K562 (cell line): Measurements from ENCODE around the gene POLR1B. TPM values are rescaled to one million over a fixed set of nuclear protein-coding genes. Genes with fewer than 3 reads are reported as not detected.

Source experiments
- ATF3 ChIP-seq, 2 experiments: fragments of 450-650 bp in 1 of 2; sonication (generic) in 1 of 2; formaldehyde crosslinking in 1 of 2; IDR thresholded peaks in 1 of 2; conservative IDR thresholded peaks in 1 of 2; 2 replicates each; pipeline versions ENCODE4 v1.6.1 to v1.8.1; 2016 to 2023; ENCODE audit warnings: mild to moderate bottlenecking in 2 of 2, moderate library complexity in 2 of 2, inconsistent platforms in 1 of 2, missing genetic modification reagents in 1 of 2
- BHLHE40 ChIP-seq: IDR thresholded peaks from 2 replicates; pipeline ENCODE4 v1.6.1; 2011; ENCODE audit warnings: low read length, improper control_type of control experiment
- CBX5 ChIP-seq: IDR thresholded peaks from 2 replicates; pipeline ENCODE4 v1.6.1; 2014; ENCODE audit warnings: low read depth, borderline replicate concordance
- EP400 ChIP-seq: fragments of 450-650 bp; IDR thresholded peaks from 2 replicates; pipeline ENCODE4 v1.6.1; 2017; ENCODE audit warnings: antibody characterized with exemption, mild to moderate bottlenecking, moderate library complexity
- FOXK1 ChIP-seq: sonication (generic); formaldehyde crosslinking; IDR thresholded peaks from 2 replicates; pipeline ENCODE4 v1.8.0; 2022; ENCODE audit warnings: missing genetic modification reagents, mild to moderate bottlenecking, borderline replicate concordance
- FOXO4 ChIP-seq: fragments of 450-650 bp; formaldehyde crosslinking; IDR thresholded peaks from 2 replicates; pipeline ENCODE4 v1.4.0; 2020; ENCODE audit warnings: mild to moderate bottlenecking, moderate library complexity
- GABPB1 ChIP-seq: sonication (generic); formaldehyde crosslinking; IDR thresholded peaks from 2 replicates; pipeline ENCODE4 v1.8.0; 2022; ENCODE audit warnings: mild to moderate bottlenecking, missing genetic modification reagents
- HMG20B ChIP-seq: fragments of 250-450 bp; sonication (Bioruptor Pico); IDR thresholded peaks from 2 replicates; pipeline ENCODE4 v1.5.0; 2021; ENCODE audit warnings: mild to moderate bottlenecking
- HNRNPLL ChIP-seq: fragments of 200-400 bp; formaldehyde crosslinking; IDR thresholded peaks from 2 replicates; pipeline ENCODE4 v1.6.1; 2017; ENCODE audit warnings: low read length, low read depth, mild to moderate bottlenecking; ENCODE audit not compliant: poor library complexity, severe bottlenecking
- MNT ChIP-seq, 2 experiments: fragments of 450-650 bp; conservative IDR thresholded peaks; 2 replicates each; pipeline ENCODE4 v1.6.1; 2017; ENCODE audit warnings: mild to moderate bottlenecking in 2 of 2, moderate library complexity in 2 of 2
- PML ChIP-seq: IDR thresholded peaks from 2 replicates; pipeline ENCODE4 v1.6.1; 2012; ENCODE audit warnings: low read length, inconsistent platforms
- PYGO2 ChIP-seq: fragments of 450-650 bp; IDR thresholded peaks from 2 replicates; pipeline ENCODE4 v1.6.1; 2016; ENCODE audit warnings: mild to moderate bottlenecking, missing genetic modification characterization, moderate library complexity, missing compliant biosample characterization
- SFPQ ChIP-seq: fragments of 200-400 bp; formaldehyde crosslinking; IDR thresholded peaks from 2 replicates; pipeline ENCODE4 v1.6.1; 2017; ENCODE audit warnings: mild to moderate bottlenecking, low read depth, low read length, moderate library complexity
- SP2 ChIP-seq: IDR thresholded peaks from 2 replicates; pipeline ENCODE4 v1.6.1; 2011; ENCODE audit warnings: mild to moderate bottlenecking, low read depth, low read length, moderate library complexity; ENCODE audit not compliant: poor library complexity, severe bottlenecking; ENCODE audit errors: extremely low read depth
- SRSF7 ChIP-seq: fragments of 200-400 bp; formaldehyde crosslinking; optimal IDR thresholded peaks from 2 replicates; pipeline ENCODE3; 2017; ENCODE audit warnings: mild to moderate bottlenecking, low read depth, low read length
- USF1 ChIP-seq: sonication (generic); formaldehyde crosslinking; IDR thresholded peaks from 2 replicates; pipeline ENCODE4 v1.9.0; 2022; ENCODE audit warnings: mild to moderate bottlenecking, missing genetic modification reagents
- ZNF124 ChIP-seq: sonication (generic); formaldehyde crosslinking; IDR thresholded peaks from 2 replicates; pipeline ENCODE4 v1.8.1; 2022; ENCODE audit warnings: missing genetic modification reagents
- ZNF23 ChIP-seq: fragments of 250-450 bp; sonication (Bioruptor Pico); IDR thresholded peaks from 2 replicates; pipeline ENCODE4 v1.4.0; 2020; ENCODE audit warnings: mild to moderate bottlenecking
- ZNF512 ChIP-seq: IDR thresholded peaks from 2 replicates; pipeline ENCODE4 v1.6.1; 2016; ENCODE audit warnings: missing genetic modification characterization, missing compliant biosample characterization
- ZNF561 ChIP-seq: fragments of 450-650 bp; formaldehyde crosslinking; conservative IDR thresholded peaks from 2 replicates; pipeline ENCODE4 v1.4.0; 2020; ENCODE audit warnings: mild to moderate bottlenecking, moderate library complexity
- polyA plus RNA-seq, 8 experiments: library from polyadenylated mRNA; depleted of rRNA in 4 of 8; stranded (reverse) in 5 of 8; unstranded in 3 of 8; fragments of >200 nt; fragmentation: Nextera tagmentation in 2 of 8; fragmentation: Illumina TruSeq in 1 of 8; extraction: Ambion mirVana in 2 of 8; extraction: Trizol in 1 of 8; gene quantifications; 2 replicates each; pipeline versions ENCODE4 v1.2.1 to v1.2.3, GENCODE V29; 2011 to 2014; ENCODE audit warnings: inconsistent platforms in 1 of 8, missing spikeins in 1 of 8
- total RNA-seq, 7 experiments: library from RNA; depleted of rRNA in 6 of 7; stranded (reverse); fragments of >200 nt in 6 of 7; fragmentation: Illumina TruSeq in 2 of 7; extraction: Trizol in 2 of 7; gene quantifications; 2 replicates each; pipeline versions ENCODE4 v1.2.1 to v1.2.3, GENCODE V29; 2011 to 2021; ENCODE audit warnings: low replicate concordance in 1 of 7

POLR1B gene
- total and polyA plus RNA-seq, 9 of the 15 experiments (the other 6 are each of a cell fraction or from before 2014, with no cell fraction given): 19.8 to 55.1 (median 40.2) TPM

- no peak for TF ChIP-seq FOXK1 (CRISPR knock-in tag)
- TF ChIP-seq SFPQ: no peak
- TF ChIP-seq BHLHE40: peak; percentile 14; the same call in 1 of the 2 replicates
- no peak for TF ChIP-seq ZNF23
- TF ChIP-seq FOXO4: no peak
- no peak for TF ChIP-seq SP2
- TF ChIP-seq EP400: no peak
- no peak for TF ChIP-seq PML
- no peak for TF ChIP-seq PYGO2 (tag)
- TF ChIP-seq ZNF512: no peak
- TF ChIP-seq HMG20B (CRISPR knock-in tag): no peak
- no peak for TF ChIP-seq SRSF7
- TF ChIP-seq MNT (conservative IDR thresholded peaks at IDR 0.05): 0 out of 4 replicates have a peak, but pooled peaks of 1 of the 2 experiments have one; percentile 20
- TF ChIP-seq CBX5: no peak
- TF ChIP-seq GABPB1 (CRISPR knock-in tag): peak; percentile 57; the same call in 1 of the 2 replicates
- no peak for TF ChIP-seq ATF3 (IDR thresholded peaks at IDR 0.05)
- no peak for TF ChIP-seq ATF3 (CRISPR knock-in tag; conservative IDR thresholded peaks at IDR 0.05)
- TF ChIP-seq USF1 (CRISPR knock-in tag): no peak
- no peak for TF ChIP-seq ZNF124 (CRISPR knock-in tag)
- no peak for TF ChIP-seq ZNF561 (CRISPR knock-in tag)
- no peak for TF ChIP-seq HNRNPLL
Observed at GRCh38 chr2:112626604-112627059, 84.4 kb downstream of the POLR1B start (continued).
